ENCODE results near the gene SLC6A1. TPM values are rescaled to one million over a fixed set of nuclear protein-coding genes. Genes with fewer than 3 reads are reported as not detected.

The SLC6A1 gene
- total and polyA plus RNA-seq, 5 donors from 2014 or later: not detected

DNA sequence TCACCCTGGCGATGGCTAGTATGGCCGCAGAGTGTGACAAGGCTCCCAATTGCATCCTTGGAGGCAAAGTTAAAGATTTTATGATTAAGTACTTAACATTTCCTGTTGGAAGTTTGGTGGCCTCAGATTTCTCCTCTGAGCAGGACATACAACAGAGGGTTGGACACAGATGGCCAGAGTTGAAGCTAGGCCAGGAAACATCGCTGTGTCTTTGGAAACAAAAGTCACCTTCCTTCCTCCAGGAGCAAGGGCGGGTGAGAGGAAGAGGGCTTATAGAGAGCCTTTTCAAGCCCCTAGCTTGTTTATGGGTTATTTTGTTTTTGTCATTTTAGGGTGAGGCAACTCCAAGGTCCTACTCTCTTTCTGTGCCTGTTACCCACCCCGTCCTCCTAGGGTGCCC is 24.2 kb downstream of the SLC6A1 start:
- no peak for ATAC-seq (ENCODE audit: low read depth in 2 of 2)
- H3K36me3 Mint-ChIP-seq: no peaks in the 10 kb centered on the region
- Histone ChIP-seq H3K9me3 (ENCODE audit: control insufficient read depth in 2 of 2, low read length in 2 of 2) (no peaks in the 10 kb centered on the region), H3K27me3 (ENCODE audit: control insufficient read depth, insufficient read depth, low read length) (peaks cover 1% of the 10 kb centered on the region), H3K27ac (ENCODE audit: insufficient read depth, low read length, poor library complexity, severe bottlenecking) (no peak overlapping the region), H3K36me3 (ENCODE audit: control insufficient read depth, insufficient read depth, low read length) (no peaks in the 10 kb centered on the region), H3K4me3 (ENCODE audit: low read depth, low read length) (no peak overlapping the region), H3K4me1 (ENCODE audit: control insufficient read depth, insufficient read depth, low read length, poor library complexity, severe bottlenecking) (no peaks in the 10 kb centered on the region)
- no peak for DNase-seq
- H3K27me3 Mint-ChIP-seq: no peaks in the 10 kb centered on the region
- H3K4me1 Mint-ChIP-seq: no peaks in the 10 kb centered on the region
- H3K27ac Mint-ChIP-seq: no peak overlapping the region
- H3K4me3 Mint-ChIP-seq: no peak overlapping the region
- H3K9me3 Mint-ChIP-seq: no peaks in the 10 kb centered on the region

DNA sequence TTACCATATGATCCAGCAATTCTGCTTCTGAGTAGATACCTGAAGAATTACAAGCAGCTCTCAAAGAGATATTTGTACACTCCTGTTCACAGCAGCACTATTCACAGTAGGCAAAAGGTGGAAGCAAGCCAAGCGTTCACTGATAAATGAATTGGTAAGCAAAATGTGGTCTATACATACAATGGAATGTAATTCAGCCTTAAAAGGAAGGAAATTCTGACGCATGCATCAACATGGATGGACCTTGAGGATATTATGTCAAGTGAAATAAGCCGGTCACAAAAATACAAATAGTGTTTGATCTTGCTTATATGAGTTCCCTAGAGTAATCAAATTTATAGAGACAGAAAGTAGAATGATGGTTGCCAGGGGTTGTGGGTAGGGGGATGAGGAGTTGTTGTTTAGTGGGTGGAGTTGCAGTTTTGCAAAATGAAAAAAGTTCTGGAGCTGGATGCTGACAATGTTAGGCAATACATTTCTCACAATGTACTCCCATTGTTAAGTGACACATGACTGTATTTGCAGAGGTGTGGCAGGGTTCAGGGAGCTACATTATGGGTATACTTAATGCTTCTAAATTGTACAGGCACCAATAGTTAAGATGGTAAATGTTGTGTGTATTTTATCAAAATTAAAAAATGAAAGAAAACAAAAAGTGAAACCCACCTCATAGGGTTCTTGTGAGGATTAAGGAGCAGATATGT is 26.7 kb downstream of the SLC6A1 start:
- Mint-ChIP-seq H3K9me3 (no peaks in the 10 kb centered on the region), H3K4me1 (no peaks in the 10 kb centered on the region), H3K27ac (no peak overlapping the region), H3K4me3 (no peak overlapping the region), H3K36me3 (no peaks in the 10 kb centered on the region), H3K27me3 (no peaks in the 10 kb centered on the region)
- no peak for DNase-seq
- H3K27me3 ChIP-seq (ENCODE audit: control insufficient read depth, insufficient read depth, low read length): no peaks in the 10 kb centered on the region
- H3K4me1 ChIP-seq (ENCODE audit: control insufficient read depth, insufficient read depth, low read length, poor library complexity, severe bottlenecking): no peaks in the 10 kb centered on the region
- no peaks in the 10 kb centered on the region for H3K36me3 ChIP-seq (ENCODE audit: control insufficient read depth, insufficient read depth, low read length)
- no peak overlapping the region for H3K27ac ChIP-seq (ENCODE audit: insufficient read depth, low read length, poor library complexity, severe bottlenecking)
- ATAC-seq (ENCODE audit: low read depth in 2 of 2): no peak
- no peaks in the 10 kb centered on the region for H3K9me3 ChIP-seq (ENCODE audit: control insufficient read depth in 2 of 2, low read length in 2 of 2)
- no peak overlapping the region for H3K4me3 ChIP-seq (ENCODE audit: low read depth, low read length)

DNA sequence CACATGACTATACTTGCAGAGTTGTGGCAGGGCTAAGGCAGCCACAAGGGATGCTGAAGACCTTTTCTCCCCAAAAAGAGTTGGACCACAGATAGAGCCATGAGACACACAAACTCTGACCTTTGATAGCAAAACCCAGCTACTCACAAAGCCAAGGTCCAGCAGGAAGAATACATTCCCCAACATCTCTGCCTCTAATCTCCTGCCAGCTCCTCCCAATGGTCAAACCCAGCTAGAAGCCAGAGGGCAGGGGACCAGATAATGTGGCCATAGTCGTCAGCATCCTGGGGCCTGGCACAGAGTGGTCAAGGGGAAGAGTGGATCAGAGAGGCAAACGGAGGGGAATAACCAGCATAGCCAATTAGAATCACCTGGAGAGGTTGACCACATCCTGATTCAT is 28.2 kb downstream of the SLC6A1 start:
- H3K9me3 ChIP-seq (ENCODE audit: control insufficient read depth in 2 of 2, low read length in 2 of 2): no peaks in the 10 kb centered on the region
- Mint-ChIP-seq H3K27ac (no peak overlapping the region), H3K9me3 (peaks cover 0 to 2% (median 0%) of the 10 kb centered on the region in 7 donors), H3K27me3 (peaks cover 4% of the 10 kb centered on the region), H3K36me3 (no peaks in the 10 kb centered on the region), H3K4me1 (no peaks in the 10 kb centered on the region), H3K4me3 (no peak overlapping the region)
- no peak overlapping the region for H3K4me3 ChIP-seq (ENCODE audit: low read depth, low read length)
- DNase-seq (no peak), ATAC-seq (ENCODE audit: low read depth in 2 of 2) (no peak)
- no peaks in the 10 kb centered on the region for H3K4me1 ChIP-seq (ENCODE audit: control insufficient read depth, insufficient read depth, low read length, poor library complexity, severe bottlenecking)
- no peak overlapping the region for H3K27ac ChIP-seq (ENCODE audit: insufficient read depth, low read length, poor library complexity, severe bottlenecking)
- no peaks in the 10 kb centered on the region for H3K36me3 ChIP-seq (ENCODE audit: control insufficient read depth, insufficient read depth, low read length)
- no peaks in the 10 kb centered on the region for H3K27me3 ChIP-seq (ENCODE audit: control insufficient read depth, insufficient read depth, low read length)

DNA sequence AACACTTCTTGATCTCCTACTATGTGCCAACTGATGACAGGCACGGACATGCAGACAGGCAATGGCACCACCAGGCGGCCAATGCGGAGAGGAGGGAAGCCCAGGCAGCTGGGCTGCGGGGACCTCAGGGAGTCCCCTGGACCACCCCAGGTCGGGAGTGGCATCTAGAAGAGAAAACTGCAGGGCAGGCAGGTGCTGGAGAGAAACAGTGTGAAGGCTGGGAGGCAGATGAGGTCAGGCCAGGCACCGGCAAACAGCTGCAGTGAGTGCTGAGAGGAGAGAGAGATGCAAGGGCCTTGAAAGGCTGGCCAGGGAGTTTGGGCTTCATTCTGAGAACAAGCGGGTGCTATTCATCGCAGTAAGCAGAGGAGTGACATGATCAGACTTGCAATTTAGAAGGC is 29.1 kb downstream of the SLC6A1 start:
- H3K27ac ChIP-seq (ENCODE audit: insufficient read depth, low read length, poor library complexity, severe bottlenecking): no peak overlapping the region
- no peaks in the 10 kb centered on the region for H3K27me3 ChIP-seq (ENCODE audit: control insufficient read depth, insufficient read depth, low read length)
- H3K4me3 Mint-ChIP-seq: no peak overlapping the region
- H3K4me1 Mint-ChIP-seq: no peaks in the 10 kb centered on the region
- ATAC-seq (ENCODE audit: low read depth in 2 of 2) (no peak), DNase-seq (no peak)
- no peaks in the 10 kb centered on the region for H3K36me3 ChIP-seq (ENCODE audit: control insufficient read depth, insufficient read depth, low read length)
- H3K9me3 ChIP-seq (ENCODE audit: control insufficient read depth in 2 of 2, low read length in 2 of 2): no peaks in the 10 kb centered on the region
- peaks cover 0 to 4% (median 0%) of the 10 kb centered on the region in 7 donors for H3K9me3 Mint-ChIP-seq
- no peaks in the 10 kb centered on the region for H3K36me3 Mint-ChIP-seq
- no peak overlapping the region for H3K4me3 ChIP-seq (ENCODE audit: low read depth, low read length)
- no peaks in the 10 kb centered on the region for H3K4me1 ChIP-seq (ENCODE audit: control insufficient read depth, insufficient read depth, low read length, poor library complexity, severe bottlenecking)
- peaks cover 4% of the 10 kb centered on the region for H3K27me3 Mint-ChIP-seq
- no peak overlapping the region for H3K27ac Mint-ChIP-seq

DNA sequence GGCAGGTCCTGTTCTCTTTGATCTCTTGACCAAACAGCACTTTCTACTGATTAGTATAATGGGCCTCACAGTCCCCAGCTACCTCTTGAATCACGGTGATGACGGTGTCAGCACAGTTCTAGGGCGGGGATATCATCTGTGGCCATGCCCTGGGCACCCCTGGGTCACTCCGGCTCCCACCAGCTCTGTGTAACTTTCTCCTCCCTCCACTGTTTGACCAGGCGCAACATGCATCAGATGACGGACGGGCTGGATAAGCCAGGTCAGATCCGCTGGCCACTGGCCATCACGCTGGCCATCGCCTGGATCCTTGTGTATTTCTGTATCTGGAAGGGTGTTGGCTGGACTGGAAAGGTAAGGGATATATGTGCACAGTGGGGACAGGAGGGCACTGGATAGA is 29.6 kb downstream of the SLC6A1 start:
- no peak for ATAC-seq (ENCODE audit: low read depth in 2 of 2)
- Mint-ChIP-seq H3K4me1 (no peaks in the 10 kb centered on the region), H3K4me3 (no peak overlapping the region), H3K36me3 (no peaks in the 10 kb centered on the region), H3K27ac (no peak overlapping the region), H3K9me3 (peaks cover 0 to 8% (median 2%) of the 10 kb centered on the region in 7 donors), H3K27me3 (peaks cover 4% of the 10 kb centered on the region)
- H3K4me3 ChIP-seq (ENCODE audit: low read depth, low read length): no peak overlapping the region
- no peak for DNase-seq
- no peaks in the 10 kb centered on the region for H3K27me3 ChIP-seq (ENCODE audit: control insufficient read depth, insufficient read depth, low read length)
- H3K36me3 ChIP-seq (ENCODE audit: control insufficient read depth, insufficient read depth, low read length): no peaks in the 10 kb centered on the region
- no peak overlapping the region for H3K27ac ChIP-seq (ENCODE audit: insufficient read depth, low read length, poor library complexity, severe bottlenecking)
- no peaks in the 10 kb centered on the region for H3K9me3 ChIP-seq (ENCODE audit: control insufficient read depth in 2 of 2, low read length in 2 of 2)
- H3K4me1 ChIP-seq (ENCODE audit: control insufficient read depth, insufficient read depth, low read length, poor library complexity, severe bottlenecking): no peaks in the 10 kb centered on the region

DNA sequence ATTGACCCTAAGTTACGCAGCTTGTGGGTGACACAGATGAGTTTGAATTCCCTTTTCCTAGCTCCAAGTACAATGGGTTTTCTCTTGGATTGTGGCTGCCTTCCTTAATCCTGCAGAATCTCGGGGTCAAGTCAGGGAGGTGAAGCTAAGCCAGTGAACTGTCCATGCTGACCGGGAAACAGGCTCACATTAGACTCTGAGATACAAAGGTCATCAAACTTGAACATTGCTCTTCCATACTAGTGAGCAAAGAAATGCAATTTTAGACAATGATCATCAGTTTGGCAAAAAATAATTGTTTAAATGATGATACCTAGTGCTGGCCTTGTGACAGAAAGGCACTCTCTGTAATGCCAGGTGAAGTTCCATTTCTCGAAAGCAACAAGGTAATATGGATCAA is 31.6 kb downstream of the SLC6A1 start:
- H3K36me3 ChIP-seq (ENCODE audit: control insufficient read depth, insufficient read depth, low read length): no peaks in the 10 kb centered on the region
- Mint-ChIP-seq H3K27me3 (peaks cover 4% of the 10 kb centered on the region), H3K9me3 (peaks cover under 1 to 8% (median 2%) of the 10 kb centered on the region in 7 donors), H3K4me1 (no peaks in the 10 kb centered on the region), H3K36me3 (no peaks in the 10 kb centered on the region), H3K4me3 (no peak overlapping the region), H3K27ac (no peak overlapping the region)
- ATAC-seq (ENCODE audit: low read depth in 2 of 2) (no peak), DNase-seq (no peak)
- H3K4me1 ChIP-seq (ENCODE audit: control insufficient read depth, insufficient read depth, low read length, poor library complexity, severe bottlenecking): no peaks in the 10 kb centered on the region
- H3K4me3 ChIP-seq (ENCODE audit: low read depth, low read length): no peak overlapping the region
- H3K9me3 ChIP-seq (ENCODE audit: control insufficient read depth in 2 of 2, low read length in 2 of 2): no peaks in the 10 kb centered on the region
- H3K27me3 ChIP-seq (ENCODE audit: control insufficient read depth, insufficient read depth, low read length): no peaks in the 10 kb centered on the region
- no peak overlapping the region for H3K27ac ChIP-seq (ENCODE audit: insufficient read depth, low read length, poor library complexity, severe bottlenecking)

DNA sequence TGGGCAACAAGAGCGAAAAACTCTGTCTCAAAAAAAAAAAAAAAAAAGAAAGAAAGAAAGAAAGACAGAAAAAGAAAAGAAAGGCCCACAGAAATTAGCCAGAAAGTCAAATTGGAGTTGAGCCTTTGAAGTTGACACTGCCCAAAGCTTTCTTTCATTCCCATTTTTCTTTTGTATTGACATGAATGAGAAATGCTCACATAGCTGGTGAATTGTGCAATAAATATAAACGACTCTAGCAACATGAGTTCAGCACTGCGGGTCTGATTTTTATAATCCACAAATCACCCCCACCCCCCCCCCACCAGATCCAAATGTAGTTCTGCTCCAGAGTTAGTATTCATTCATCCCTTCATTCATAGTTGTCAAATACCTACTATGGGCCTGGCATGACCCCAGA is 37.4 kb downstream of the SLC6A1 start:
- Histone ChIP-seq H3K9me3 (ENCODE audit: control insufficient read depth in 2 of 2, low read length in 2 of 2) (no peaks in the 10 kb centered on the region), H3K27me3 (ENCODE audit: control insufficient read depth, insufficient read depth, low read length) (no peaks in the 10 kb centered on the region), H3K36me3 (ENCODE audit: control insufficient read depth, insufficient read depth, low read length) (no peaks in the 10 kb centered on the region), H3K4me1 (ENCODE audit: control insufficient read depth, insufficient read depth, low read length, poor library complexity, severe bottlenecking) (no peaks in the 10 kb centered on the region), H3K4me3 (ENCODE audit: low read depth, low read length) (no peak overlapping the region), H3K27ac (ENCODE audit: insufficient read depth, low read length, poor library complexity, severe bottlenecking) (no peak overlapping the region)
- DNase-seq: no peak
- Mint-ChIP-seq H3K4me3 (no peak overlapping the region), H3K36me3 (no peaks in the 10 kb centered on the region), H3K4me1 (no peaks in the 10 kb centered on the region), H3K27me3 (peaks cover 6% of the 10 kb centered on the region), H3K27ac (no peak overlapping the region), H3K9me3 (peaks cover 2 to 8% (median 4%) of the 10 kb centered on the region in 7 donors)
- no peak for ATAC-seq (ENCODE audit: low read depth in 2 of 2)

DNA sequence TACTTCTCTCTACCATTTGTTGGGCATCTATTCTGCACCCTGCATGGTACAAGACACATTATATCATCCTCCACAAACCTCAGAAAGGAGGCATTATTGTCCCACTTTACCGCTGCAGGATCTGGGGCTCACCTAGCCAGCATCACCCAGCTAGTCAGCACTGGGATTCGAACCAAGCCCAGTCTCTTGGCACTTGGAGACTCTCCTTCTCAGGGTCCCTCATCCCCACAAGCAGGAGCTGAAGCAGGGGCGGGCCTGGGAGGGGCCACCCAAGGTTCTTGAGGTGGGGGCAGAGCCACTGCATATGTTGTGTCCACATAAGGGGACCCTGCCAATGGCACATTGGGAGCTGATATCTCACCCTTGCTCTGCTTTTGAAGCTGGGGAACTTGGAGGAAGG is 41.3 kb downstream of the SLC6A1 start:
- Mint-ChIP-seq H3K9me3 (peaks cover 0 to 3% (median 2%) of the 10 kb centered on the region in 7 donors), H3K27ac (no peak overlapping the region), H3K36me3 (no peaks in the 10 kb centered on the region), H3K4me3 (no peak overlapping the region), H3K27me3 (peaks cover 34% of the 10 kb centered on the region), H3K4me1 (peaks cover 0 to 5% (median 2%) of the 10 kb centered on the region in 4 donors)
- no peak for ATAC-seq (ENCODE audit: low read depth in 2 of 2)
- Histone ChIP-seq H3K4me1 (ENCODE audit: control insufficient read depth, insufficient read depth, low read length, poor library complexity, severe bottlenecking) (no peaks in the 10 kb centered on the region), H3K36me3 (ENCODE audit: control insufficient read depth, insufficient read depth, low read length) (no peaks in the 10 kb centered on the region), H3K4me3 (ENCODE audit: low read depth, low read length) (no peak overlapping the region), H3K27me3 (ENCODE audit: control insufficient read depth, insufficient read depth, low read length) (peaks cover 3% of the 10 kb centered on the region), H3K9me3 (ENCODE audit: control insufficient read depth in 2 of 2, low read length in 2 of 2) (no peaks in the 10 kb centered on the region), H3K27ac (ENCODE audit: insufficient read depth, low read length, poor library complexity, severe bottlenecking) (no peak overlapping the region)
- DNase-seq: no peak
